Activated CD4-positive, alpha-beta memory T cell treated with anti-CD3 and anti-CD28 coated beads for 36 hours (primary cell): ENCODE data around the gene MMEL1. TPM values are rescaled to one million over a fixed set of nuclear protein-coding genes. Genes with fewer than 3 reads are reported as not detected.
A peak's percentile ranks its signal among the peaks of the same experiment; 100 is the strongest.
"Not testable (repeated sequence)": the region's sequence is repeated elsewhere in the genome, so short reads cannot be mapped to it uniquely, and the experiment has no call there.

Experiments used
- CTCF ChIA-PET: fragments of 350-600 bp; sonication (Branson Sonifier 250); formaldehyde crosslinking; loops from one replicate; lab custom pipeline; 2021; ENCODE audit warnings: antibody characterized with exemption, inconsistent platforms; lab: Charles Lee
- POLR2A ChIA-PET: fragments of 350-600 bp; sonication (Branson Sonifier 250); formaldehyde crosslinking; loops from one replicate; lab custom pipeline; 2021; ENCODE audit warnings: antibody characterized with exemption; lab: Charles Lee
- DNase-seq: peaks from one replicate; pipeline ENCODE4 v3.0.0-alpha.2; 2020
- H3K27ac Mint-ChIP-seq: one replicate; pipeline ENCODE4 v1.8.0; 2021; ENCODE audit warnings: mixed read lengths
- H3K27me3 Mint-ChIP-seq: one replicate; pipeline ENCODE4 v1.8.0; 2021; ENCODE audit warnings: mixed read lengths
- H3K36me3 Mint-ChIP-seq: one replicate; pipeline ENCODE4 v1.8.0; 2021; ENCODE audit warnings: mixed read lengths
- H3K4me1 Mint-ChIP-seq: one replicate; pipeline ENCODE4 v1.8.0; 2021; ENCODE audit warnings: low read depth, mixed read lengths
- H3K4me3 Mint-ChIP-seq: one replicate; pipeline ENCODE4 v1.8.0; 2021; ENCODE audit warnings: mild to moderate bottlenecking, mixed read lengths
- H3K9me3 Mint-ChIP-seq: one replicate; pipeline ENCODE4 v1.8.0; 2021; ENCODE audit warnings: mixed read lengths
- intact Hi-C: fragments of 100-400 bp; cut with micrococcal nuclease; formaldehyde crosslinking; loops from one replicate; pipeline ENCODE4 v1.15.1; 2023
- total RNA-seq, 2 experiments: library from RNA; stranded (reverse); gene quantifications; one replicate each; pipeline ENCODE4 v1.2.3, GENCODE V29; 2021

MMEL1 gene
- total RNA-seq, 2 experiments from 2014 or later = 1.00 to 1.2 TPM

DNA sequence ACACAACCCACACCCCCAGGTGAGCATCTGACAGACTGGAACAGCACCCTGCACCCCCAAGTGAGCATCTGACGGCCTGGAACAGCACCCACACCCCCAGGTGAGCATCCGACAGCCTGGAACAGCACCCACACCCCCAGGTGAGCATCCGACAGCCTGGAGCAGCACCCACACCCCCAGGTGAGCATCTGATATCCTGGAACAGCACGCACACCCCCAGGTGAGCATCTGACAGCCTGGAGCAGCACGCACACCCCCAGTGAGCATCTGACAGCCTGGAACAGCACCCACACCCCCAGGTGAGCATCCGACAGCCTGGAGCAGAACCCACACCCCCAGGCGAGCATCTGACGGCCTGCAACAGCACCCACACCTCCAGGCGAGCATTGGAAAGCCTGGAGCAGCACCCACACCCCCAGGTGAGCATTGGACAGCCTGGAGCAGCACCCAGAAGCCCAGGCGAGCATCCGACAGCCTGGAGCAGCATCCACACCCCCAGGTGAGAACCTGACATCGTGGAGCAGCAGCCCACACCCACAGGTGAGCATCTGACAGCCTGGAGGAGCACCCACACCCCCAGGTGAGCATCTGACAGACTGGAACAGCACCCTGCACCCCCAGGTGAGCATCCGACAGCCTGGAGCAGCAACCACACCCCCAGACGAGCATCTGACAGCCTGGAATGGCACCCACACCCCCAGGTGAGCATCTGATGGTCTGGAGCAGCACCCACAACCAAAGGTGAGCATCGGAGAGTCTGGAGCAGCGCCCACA, 19.5 kb upstream of the MMEL1 start:
- H3K27ac Mint-ChIP-seq, H3K36me3 Mint-ChIP-seq, H3K4me3 Mint-ChIP-seq, H3K9me3 Mint-ChIP-seq, intact Hi-C loops, CTCF ChIA-PET, H3K4me1 Mint-ChIP-seq, POLR2A ChIA-PET: not testable (repeated sequence)
- DNase-seq = peak; percentile 8
- peaks cover 37% of the 10 kb centered on the region for H3K27me3 Mint-ChIP-seq

DNA sequence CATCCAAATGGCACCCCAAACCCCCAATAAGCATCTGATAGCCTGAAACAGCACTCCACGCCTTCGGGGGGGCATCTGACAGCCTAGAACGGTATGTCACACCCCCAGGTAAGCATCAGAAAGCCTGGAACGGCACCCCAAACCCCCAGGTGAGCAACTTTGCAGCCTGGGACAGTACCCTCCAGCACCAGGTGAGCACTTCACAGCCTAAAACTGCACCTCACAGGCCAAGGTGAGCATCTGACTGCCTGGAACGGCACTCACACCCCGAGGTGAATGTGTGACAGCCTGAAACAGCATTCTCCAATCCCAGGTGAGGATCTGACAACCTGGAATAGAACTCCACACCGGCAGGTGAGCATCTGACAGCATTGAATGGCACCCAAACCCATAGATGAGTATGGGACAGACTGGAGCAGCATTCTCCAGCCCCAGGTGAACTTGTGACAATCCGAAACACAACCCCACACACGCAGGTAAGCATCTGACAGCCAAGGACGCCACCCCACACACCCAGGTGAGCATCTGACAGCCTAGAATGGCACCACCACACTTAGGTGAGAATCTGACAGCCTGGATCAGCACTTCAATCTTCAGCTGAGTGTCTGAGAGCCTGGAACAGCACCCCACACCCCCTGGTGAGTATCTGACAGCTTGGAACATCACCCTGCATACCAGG, 18.3 kb upstream of the MMEL1 start:
- intact Hi-C loops = no loop called here

DNA sequence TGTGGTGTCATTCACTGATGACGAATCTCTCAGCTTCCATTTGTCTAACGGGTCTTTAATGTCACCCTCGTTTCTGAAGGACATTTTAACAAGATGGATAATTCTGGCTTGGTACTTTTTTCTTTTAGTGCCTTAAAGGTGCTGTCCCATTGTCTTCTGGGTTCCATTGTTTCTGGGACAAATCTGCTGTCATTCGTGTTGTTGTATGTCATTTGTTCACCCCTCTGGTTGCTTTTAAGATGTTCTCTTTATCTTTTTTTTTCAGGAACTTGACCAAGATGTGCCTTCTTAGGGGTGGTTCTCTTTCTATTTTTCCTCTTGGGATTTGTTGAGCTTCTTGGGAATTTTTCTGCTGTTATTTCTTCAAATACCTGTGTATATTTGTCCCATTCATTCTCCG, 14.0 kb upstream of the MMEL1 start:
- Mint-ChIP-seq H3K27ac (no peak overlapping the region), H3K36me3 (peaks cover 8% of the 10 kb centered on the region), H3K9me3 (peaks cover 18% of the 10 kb centered on the region), H3K4me3 (no peak overlapping the region), H3K4me1 (peaks cover 10% of the 10 kb centered on the region), H3K27me3 (no peaks in the 10 kb centered on the region)
- CTCF ChIA-PET = no interaction called here
- POLR2A ChIA-PET = no interaction called here
- intact Hi-C loops = no loop called here
- no peak for DNase-seq

More for the DNA sequence above, 18.3 kb upstream of the MMEL1 start:
- ChIA-PET POLR2A (no interaction called here), CTCF (no interaction called here)
- no peak overlapping the region for H3K4me3 Mint-ChIP-seq
- DNase-seq = no peak
- no peaks in the 10 kb centered on the region for H3K4me1 Mint-ChIP-seq
- no peak overlapping the region for H3K27ac Mint-ChIP-seq
- H3K9me3 Mint-ChIP-seq = peaks cover 17% of the 10 kb centered on the region
- H3K36me3 Mint-ChIP-seq = peaks cover 8% of the 10 kb centered on the region
- H3K27me3 Mint-ChIP-seq = peaks cover 37% of the 10 kb centered on the region

DNA sequence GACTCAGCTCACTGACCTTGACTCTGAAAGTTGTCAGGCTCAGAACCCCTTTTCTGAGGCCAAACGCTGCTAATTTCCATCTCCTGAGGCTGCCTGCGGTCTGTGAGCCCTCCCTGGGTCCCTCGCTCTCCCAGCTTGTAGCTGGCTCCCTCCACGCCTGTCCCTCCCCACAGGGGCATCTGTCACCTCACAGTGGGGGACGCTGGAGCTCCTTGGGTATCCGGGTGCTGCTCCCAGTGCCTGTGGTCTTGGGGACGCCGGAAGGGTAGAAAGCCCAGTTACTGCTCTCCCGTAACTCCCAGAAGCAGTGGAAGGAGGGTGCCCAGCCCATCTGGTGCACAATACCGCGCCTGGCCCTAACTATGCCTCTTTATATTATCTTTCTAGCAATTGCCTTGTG, 13.0 kb upstream of the MMEL1 start:
- H3K27me3 Mint-ChIP-seq = no peaks in the 10 kb centered on the region
- H3K4me3 Mint-ChIP-seq = no peak overlapping the region
- peaks cover 18% of the 10 kb centered on the region for H3K9me3 Mint-ChIP-seq
- H3K36me3 Mint-ChIP-seq = peaks cover 8% of the 10 kb centered on the region
- ChIA-PET POLR2A (no interaction called here), CTCF (no interaction called here)
- H3K27ac Mint-ChIP-seq = no peak overlapping the region
- peaks cover 10% of the 10 kb centered on the region for H3K4me1 Mint-ChIP-seq
- intact Hi-C loops = no loop called here
- no peak for DNase-seq

DNA sequence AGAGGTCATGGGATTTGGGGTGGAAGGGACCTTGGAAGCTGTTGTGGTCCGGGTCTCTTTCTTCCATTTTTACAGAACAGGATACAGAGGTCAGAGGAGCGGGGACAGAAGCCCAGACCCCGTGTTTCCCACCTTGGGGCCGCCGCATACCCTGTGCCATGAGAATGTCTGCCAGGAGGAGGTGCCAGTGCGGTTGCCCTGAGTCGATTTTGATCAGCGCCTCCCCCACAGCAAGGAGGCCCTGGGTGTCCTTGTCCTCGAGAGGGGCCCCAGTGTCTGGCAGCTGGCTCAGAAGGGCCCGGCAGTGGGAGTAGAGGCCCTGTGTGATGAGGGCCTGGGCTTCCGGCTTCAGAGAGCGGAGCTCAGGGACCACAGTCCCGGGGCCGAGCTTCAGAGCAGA, 12.3 kb upstream of the MMEL1 start:
- H3K36me3 Mint-ChIP-seq = peaks cover 8% of the 10 kb centered on the region
- POLR2A ChIA-PET = no interaction called here

DNA sequence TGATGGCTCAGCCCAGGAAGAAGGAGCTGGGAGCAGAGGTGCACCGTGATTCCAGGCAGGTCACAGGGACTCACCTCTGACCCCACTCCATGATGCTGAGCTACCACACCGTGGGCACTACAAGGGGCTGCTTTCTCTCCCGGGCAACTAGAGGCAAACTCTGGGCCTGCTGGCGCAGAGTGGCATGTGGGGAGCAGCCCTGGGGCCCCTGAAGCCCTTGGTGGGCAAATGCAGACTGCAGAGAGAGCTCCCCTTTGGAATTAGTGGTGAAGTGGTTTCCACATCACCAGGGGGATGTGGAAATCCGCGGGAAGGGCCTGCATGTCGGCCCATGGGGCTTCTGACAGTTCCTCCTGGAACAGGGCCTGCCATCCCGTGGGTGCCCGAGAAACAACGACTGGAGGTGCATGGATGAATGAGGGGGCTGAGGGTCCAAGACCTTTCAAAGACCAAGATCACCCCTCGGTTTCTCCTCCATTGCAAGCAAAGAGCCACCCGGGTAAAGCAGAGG, 11.8 kb upstream of the MMEL1 start:
- peaks cover 10% of the 10 kb centered on the region for H3K4me1 Mint-ChIP-seq
- no peak overlapping the region for H3K4me3 Mint-ChIP-seq
- no peaks in the 10 kb centered on the region for H3K27me3 Mint-ChIP-seq
- intact Hi-C loops = loop anchor here (5.0 kb wide), 1 partner anchor 232 kb away; the partner anchor contains the start of gene PEX10
- no peak overlapping the region for H3K27ac Mint-ChIP-seq
- POLR2A ChIA-PET = no interaction called here
- peaks cover 8% of the 10 kb centered on the region for H3K36me3 Mint-ChIP-seq
- H3K9me3 Mint-ChIP-seq = peaks cover 18% of the 10 kb centered on the region
- CTCF ChIA-PET = no interaction called here
- peak; percentile 5 for DNase-seq

More for the DNA sequence above, 12.3 kb upstream of the MMEL1 start:
- no peaks in the 10 kb centered on the region for H3K27me3 Mint-ChIP-seq
- H3K4me1 Mint-ChIP-seq = peaks cover 10% of the 10 kb centered on the region
- no peak overlapping the region for H3K27ac Mint-ChIP-seq
- DNase-seq = no peak
- no peak overlapping the region for H3K4me3 Mint-ChIP-seq
- intact Hi-C loops = no loop called here
- CTCF ChIA-PET = no interaction called here
- peaks cover 18% of the 10 kb centered on the region for H3K9me3 Mint-ChIP-seq

DNA sequence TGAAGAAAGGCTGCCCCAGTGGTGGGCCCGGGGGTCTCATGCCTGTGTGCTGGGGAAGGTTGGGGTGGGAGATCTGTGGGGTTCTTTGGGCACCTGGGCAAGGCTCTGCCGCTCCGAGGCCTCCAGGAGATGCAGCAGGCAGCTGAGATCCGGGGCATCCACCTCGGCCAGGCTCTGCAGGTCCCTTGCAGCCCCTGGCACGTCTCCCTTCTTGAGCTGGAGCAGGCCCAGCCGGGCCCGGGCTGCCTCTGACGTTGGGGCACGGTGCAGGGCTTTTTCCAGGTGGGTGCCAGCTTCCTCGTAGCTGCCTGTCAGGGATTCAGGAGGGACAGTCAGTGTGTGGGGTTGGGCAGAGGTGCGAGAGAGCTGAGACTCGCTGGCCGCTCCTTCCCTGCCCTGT, 11.4 kb upstream of the MMEL1 start:
- ChIA-PET POLR2A (no interaction called here), CTCF (no interaction called here)
- Mint-ChIP-seq H3K27ac (no peak overlapping the region), H3K4me3 (no peak overlapping the region), H3K9me3 (peaks cover 18% of the 10 kb centered on the region), H3K4me1 (peaks cover 10% of the 10 kb centered on the region), H3K36me3 (peaks cover 8% of the 10 kb centered on the region), H3K27me3 (no peaks in the 10 kb centered on the region)
- intact Hi-C loops = loop anchor here (5.0 kb wide), 1 partner anchor 232 kb away; the partner anchor contains the start of gene PEX10
- DNase-seq = peak; percentile 7

DNA sequence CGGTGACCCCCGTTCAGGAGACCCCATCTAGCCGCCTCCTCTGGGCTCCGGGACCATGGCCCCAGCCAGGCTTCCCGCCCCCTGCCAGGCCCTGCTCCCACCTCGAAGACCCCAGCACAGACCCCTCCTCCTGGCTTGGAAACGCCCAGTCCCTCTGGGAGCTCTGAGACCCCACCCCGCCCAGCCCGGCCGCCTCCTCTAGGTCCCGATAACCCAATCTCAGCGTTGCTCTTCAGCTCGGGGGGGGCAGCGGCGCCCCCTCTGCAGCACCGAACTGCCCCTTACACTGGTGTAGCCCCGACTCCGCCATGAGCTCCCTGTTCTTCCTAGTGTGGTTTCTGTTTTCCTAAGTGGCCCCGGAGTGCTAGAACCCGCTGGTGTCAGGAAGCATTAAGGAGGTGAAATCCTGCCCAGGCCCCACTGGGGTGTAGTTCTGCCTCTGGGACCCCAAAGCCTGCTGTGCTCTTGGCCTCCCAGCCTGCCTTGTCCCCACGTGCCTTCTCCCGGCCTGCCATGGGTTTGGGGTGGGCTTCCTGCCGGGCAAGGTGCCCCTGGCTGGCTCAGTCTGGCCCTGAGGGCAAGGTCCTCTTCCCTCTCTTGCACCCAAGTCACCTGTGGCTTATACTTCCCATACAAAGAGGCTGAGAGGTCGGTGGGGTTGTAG, 10.7 kb upstream of the MMEL1 start:
- intact Hi-C loops = loop anchor here (1.0 to 5.0 kb wide), 4 partner anchors 57 to 231 kb away; partner anchors contain the start of genes PANK4, PEX10 and PRXL2B
- peak; percentile 9 for DNase-seq
- ChIA-PET POLR2A (interaction anchor here (0.8 kb wide), 1 partner anchor 87 kb away, joined by 4 read pairs; the partner anchor contains the start of gene TNFRSF14), CTCF (no interaction called here)
- Mint-ChIP-seq H3K4me1 (peaks cover 10% of the 10 kb centered on the region), H3K27ac (peak overlapping the region; percentile 42), H3K4me3 (peak overlapping the region; percentile 57), H3K36me3 (peaks cover 8% of the 10 kb centered on the region), H3K27me3 (no peaks in the 10 kb centered on the region), H3K9me3 (peaks cover 18% of the 10 kb centered on the region)

DNA sequence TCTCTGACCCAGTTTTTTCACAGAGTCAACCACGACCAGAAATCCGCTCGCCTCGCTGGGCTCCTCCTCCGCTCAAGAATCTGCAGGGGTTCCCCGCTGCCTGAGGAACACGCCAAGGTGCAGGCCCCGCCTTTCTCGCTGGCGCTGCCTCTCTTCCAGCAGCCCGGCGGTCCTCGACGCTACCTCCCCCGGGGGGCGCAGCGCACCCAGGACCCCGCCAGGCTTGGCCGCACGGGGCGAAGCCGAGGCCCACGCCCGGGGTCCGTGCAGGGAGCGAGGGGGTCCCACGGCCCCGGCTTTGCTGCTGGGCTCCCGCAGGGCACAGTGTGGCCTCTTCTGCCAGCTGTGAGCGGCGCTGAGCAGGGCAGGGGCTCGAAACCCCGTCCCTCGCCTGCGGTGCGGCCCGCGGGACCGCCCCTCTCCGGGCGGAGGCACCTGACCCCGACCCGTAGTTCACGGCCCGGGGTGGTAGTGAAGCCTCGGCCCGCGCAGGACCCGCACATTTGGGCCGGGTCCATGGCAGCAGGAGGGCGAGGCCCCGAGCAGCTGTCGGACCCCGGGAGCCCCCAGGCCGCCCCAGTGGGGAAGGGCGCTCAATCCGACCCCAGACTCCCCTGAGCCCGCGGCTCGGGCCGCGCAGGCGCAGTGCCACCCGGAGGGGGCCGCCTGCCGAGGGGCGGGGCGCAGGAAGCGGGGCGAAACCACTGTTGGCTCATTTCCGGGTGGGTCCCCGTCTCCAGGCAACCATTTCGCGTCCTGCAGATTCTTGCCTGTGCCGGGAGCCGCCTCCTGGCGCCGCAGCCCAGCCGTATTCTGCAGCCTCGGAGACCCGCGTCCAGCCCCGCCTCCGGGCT, 10.0 kb upstream of the MMEL1 start:
- no peaks in the 10 kb centered on the region for H3K27me3 Mint-ChIP-seq
- peak; percentile 97 for DNase-seq

DNA sequence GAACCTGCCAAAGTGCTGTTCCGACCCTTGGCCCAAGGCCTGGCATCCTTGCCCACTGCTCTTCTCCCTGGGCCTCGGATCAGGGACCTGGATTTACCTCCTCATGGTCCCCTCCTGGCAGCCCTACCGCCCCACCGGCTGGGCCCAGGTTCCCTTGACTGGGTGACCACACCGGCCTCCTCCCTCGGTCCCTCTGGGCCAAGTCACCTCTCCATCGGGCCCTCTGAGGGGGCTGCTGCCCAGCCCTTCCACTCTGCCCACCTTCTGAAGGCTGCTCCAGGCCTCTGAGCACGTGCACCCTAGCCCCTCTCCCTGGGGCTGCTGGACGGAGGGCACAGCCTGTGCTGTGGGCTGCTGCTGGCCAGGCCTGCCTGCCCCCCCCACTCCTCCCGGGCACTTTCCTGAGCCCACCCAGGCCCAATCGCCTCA, 9.3 kb upstream of the MMEL1 start:
- ChIA-PET POLR2A (no interaction called here), CTCF (no interaction called here)
- H3K9me3 Mint-ChIP-seq = peaks cover 13% of the 10 kb centered on the region
- intact Hi-C loops = loop anchor here (2.0 to 5.0 kb wide), 3 partner anchors 55 to 230 kb away; partner anchors contain the start of genes PEX10 and PRXL2B
- peak overlapping the region; percentile 85 for H3K4me3 Mint-ChIP-seq
- peaks cover 10% of the 10 kb centered on the region for H3K4me1 Mint-ChIP-seq
- H3K36me3 Mint-ChIP-seq = peaks cover 2% of the 10 kb centered on the region
- H3K27ac Mint-ChIP-seq = peak overlapping the region; percentile 89
- peaks cover 3% of the 10 kb centered on the region for H3K27me3 Mint-ChIP-seq
- DNase-seq = peak; percentile 11

More for the DNA sequence above, 10.0 kb upstream of the MMEL1 start:
- H3K4me3 Mint-ChIP-seq = peak overlapping the region; percentile 85
- H3K4me1 Mint-ChIP-seq = peaks cover 10% of the 10 kb centered on the region
- POLR2A ChIA-PET = interaction anchor here (0.8 kb wide), 2 partner anchors 57 to 87 kb away, joined by 3 to 4 read pairs; partner anchors contain the start of gene TNFRSF14
- intact Hi-C loops = loop anchor here (1.0 to 5.0 kb wide), 4 partner anchors 56 to 230 kb away; partner anchors contain the start of genes PANK4, PEX10 and PRXL2B
- CTCF ChIA-PET = no interaction called here
- H3K9me3 Mint-ChIP-seq = peaks cover 13% of the 10 kb centered on the region
- H3K27ac Mint-ChIP-seq = peak overlapping the region; percentile 89
- H3K36me3 Mint-ChIP-seq = peaks cover 5% of the 10 kb centered on the region
